Fibroblast of upper back skin (primary cell): ENCODE data around the gene TCTN2.

Experiments
- DNase-seq: peaks from one replicate; pipeline ENCODE4 v3.0.0-alpha.2; 2013

TCTN2 gene

DNA sequence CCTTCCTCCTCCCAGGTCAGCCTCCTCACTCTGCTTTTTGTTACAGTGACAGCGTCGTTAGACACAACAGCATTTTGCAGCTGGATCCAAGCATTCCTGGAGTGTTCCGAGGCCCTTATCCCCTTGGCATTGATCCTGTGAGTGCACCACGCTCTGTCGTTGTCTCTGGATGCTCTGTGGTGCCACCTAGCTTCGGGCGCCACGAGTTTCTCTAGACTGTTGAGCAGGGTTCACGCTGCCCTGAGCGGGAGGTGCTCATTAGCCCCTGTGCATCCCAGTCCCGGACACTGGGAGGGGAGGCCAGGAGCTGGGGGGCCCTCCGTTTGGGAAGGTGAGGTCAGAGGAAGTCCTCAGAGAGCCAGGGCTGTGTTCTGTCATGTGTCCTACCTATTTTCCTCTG, 73.9 kb downstream of the TCTN2 start:
- DNase-seq = no peak

DNA sequence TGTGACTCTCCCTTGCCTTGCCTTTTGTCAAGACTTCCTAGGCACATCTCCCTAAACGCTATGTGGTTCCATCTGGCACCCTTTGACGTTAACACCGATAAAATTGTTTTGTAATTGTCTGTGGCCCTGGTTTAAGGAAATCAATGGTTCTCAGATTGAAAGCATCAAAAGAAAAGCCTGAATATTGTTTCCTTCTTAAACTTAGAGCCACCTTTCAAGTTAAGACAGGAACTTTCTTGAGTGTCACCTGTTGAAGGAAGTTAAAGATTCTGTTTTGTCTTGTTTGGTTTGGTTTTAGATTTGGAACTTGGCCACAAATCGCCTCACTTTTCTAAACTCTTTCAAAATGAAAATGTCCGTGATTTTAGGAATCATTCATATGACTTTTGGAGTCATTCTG, 76.4 kb downstream of the TCTN2 start:
- DNase-seq = no peak

DNA sequence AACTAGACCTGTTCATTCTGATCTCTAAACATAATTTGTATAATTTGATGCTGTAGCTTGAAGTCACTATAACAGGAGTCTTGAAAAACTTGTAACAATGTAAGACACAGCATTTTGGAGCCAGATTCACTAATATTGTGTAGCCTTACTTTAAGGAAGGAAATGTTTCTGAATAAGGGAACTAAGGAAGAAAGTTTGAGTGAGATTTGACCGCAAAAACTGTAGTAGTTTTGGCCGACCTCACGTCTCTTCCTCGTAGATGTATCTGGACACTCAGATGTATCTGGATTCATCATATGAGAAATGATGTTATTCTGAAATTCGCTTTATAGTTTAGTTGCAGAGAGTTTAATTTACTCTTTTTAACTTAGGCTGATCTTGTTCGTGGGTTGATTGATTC, 77.2 kb downstream of the TCTN2 start:
- no peak for DNase-seq

DNA sequence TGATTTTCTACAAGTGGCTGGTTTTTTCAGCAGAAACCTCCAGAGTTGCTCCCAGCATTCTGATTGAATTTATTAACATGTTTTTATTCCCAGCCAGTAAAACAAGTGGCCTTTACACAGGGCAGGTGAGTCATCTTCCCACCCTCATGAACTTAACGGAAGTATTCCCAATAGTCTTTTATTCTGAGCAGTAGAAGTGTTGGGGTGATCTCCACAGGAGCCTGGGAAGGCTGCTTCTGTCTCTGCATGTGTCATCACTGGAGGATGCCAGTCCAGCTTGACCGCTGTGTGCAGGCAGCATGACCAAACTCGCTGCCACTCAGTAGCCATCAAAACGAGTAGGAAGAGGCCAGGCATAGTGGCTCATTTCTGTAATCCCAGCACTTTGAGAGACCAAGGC, 77.7 kb downstream of the TCTN2 start:
- no peak for DNase-seq

DNA sequence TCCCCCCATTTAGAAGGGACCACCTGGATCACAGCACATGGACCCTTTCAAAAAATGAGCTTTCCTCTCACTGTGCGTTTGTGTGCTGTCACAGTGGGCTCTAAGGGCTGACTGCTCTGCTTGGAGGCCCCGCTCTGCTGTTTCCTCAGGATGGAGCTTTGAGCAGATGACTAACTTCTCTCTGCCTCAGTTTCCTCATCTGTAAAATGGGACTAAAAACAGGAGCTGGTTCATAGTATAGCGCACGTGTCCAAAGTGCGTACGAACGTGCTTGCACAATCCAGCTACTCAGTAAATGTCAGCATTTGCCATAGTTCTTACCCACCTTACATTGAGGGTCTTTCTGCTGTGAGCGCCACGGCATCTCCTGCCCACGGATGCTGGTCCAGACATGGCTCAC, 78.4 kb downstream of the TCTN2 start:
- no peak for DNase-seq

DNA sequence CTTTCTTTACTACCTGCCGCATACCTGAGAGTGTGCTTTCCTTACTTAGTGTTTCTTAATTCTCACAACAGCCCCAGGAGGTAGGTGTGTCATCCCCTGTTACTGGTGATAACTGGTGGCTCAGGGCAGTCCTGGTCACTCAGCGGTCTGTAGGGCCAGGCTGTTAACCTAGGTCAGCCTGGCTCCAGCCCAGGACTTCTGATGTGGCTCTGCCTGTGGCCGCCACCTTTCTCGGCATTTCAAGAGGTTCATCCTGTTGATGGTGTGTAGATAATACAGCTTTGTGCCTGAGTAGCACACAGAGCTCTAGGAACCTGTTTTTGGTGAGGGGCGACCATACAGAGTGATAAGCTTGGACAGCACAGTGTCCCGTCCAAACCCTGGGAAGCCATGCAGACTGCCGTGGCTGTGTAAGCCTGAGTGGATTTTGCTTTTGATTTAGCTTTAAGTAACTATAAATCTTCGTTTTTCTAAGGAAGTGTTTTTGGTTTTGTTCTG, 79.3 kb downstream of the TCTN2 start:
- no peak for DNase-seq

DNA sequence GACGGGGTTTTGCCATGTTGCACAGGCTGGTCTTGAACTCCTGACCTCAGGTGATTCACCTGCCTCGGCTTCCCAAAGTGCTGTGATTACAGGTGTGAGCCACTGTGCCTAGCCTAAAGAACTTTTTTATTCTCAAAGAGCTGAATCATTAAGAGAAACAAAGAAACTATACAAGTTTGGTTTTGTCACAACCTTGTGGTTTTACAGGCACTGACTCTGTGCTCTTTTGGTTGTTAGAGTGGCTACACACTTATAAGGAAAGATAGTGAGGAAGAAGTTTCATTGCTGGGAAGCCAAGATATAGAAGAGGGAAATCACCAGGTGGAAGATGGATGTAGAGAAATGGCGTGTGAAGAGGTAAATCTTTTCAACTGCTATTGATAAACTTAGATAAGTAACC, 81.1 kb downstream of the TCTN2 start:
- no peak for DNase-seq

DNA sequence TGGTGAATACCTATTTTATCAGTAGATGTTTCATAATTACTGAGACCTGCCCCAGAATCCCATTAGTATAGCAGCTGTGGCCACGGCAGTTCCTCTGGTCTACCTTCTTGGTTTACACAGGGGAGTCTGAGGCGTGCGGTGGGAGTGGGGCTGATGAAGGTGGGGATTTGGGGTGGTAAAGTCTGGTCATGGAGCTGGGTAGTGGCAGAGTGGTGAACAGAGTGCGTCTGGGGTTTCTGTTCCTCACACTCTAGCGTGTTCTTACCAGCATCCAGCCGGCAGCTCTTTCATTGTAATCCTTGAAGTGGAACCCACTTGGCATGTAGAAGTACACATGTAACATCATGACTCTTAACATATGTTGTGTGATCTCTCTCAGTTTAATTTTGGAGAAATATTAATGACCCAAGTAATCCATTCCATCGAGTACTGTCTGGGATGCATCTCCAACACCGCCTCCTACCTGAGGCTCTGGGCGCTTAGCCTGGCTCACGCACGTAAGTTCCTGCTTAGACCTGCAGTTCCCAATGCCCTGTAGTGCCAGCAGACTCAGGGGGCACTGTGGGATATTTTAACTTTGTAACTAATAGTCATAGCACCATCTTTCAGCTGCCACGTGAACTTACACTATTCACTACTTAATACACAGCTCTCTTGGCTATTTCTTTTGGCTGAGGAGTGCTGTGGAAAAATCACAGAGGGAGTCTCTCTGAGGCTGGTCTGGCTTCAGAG, 83.3 kb downstream of the TCTN2 start:
- no peak for DNase-seq

DNA sequence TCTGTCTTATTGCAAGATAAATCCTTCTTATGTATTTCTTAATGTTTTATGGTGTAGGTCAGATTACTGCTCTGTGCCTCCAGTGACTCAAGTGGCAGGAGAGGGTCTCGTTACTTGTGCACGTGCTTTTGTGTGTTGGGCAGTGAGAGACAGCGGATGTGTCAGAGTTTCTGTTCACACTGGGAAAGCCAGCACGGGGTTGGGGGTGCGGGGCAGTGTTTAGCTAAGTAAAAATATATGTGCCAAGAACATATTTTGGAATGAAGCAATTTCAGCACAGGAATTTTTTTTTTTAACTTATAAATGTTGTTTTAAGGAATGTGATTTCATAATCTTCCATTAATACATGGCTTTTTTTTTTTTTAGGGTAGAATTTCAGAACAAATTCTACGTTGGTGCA, 86.6 kb downstream of the TCTN2 start:
- peak; percentile 61 for DNase-seq
